Gastrocnemius medialis (tissue), 4 donors: ENCODE results near the gene OSM.

Experiments used
- CTCF ChIP-seq, 5 experiments: fragments of 450-650 bp in 3 of 5; fragments of 200-600 bp in 2 of 5; sonication (generic) in 2 of 5; IDR thresholded peaks in 4 of 5; conservative IDR thresholded peaks in 1 of 5; 1 replicate in 4 of 5; 2 replicates in 1 of 5; pipeline ENCODE4 v1.5.1; 2016 to 2019; ENCODE audit warnings: antibody characterized with exemption in 5 of 5, mild to moderate bottlenecking in 3 of 5, moderate library complexity in 3 of 5
- POLR2A ChIP-seq, 2 donors: fragments of 450-650 bp; IDR thresholded peaks; one replicate each; pipeline ENCODE4 v1.6.1; 2017; ENCODE audit warnings: antibody characterized with exemption in 2 of 2, mild to moderate bottlenecking in 2 of 2, moderate library complexity in 2 of 2

- TF ChIP-seq CTCF (IDR thresholded peaks at IDR 0.05 in 4 of 5, conservative IDR thresholded peaks at IDR 0.05 in 1 of 5) (no peak), POLR2A (IDR thresholded peaks at IDR 0.05) (no peak)
These were observed 49.9 kb downstream of the OSM start for GRCh38 chr22:30216710-30217109.
